Measurements from ENCODE around the gene SFXN3. TPM values are rescaled to one million over a fixed set of nuclear protein-coding genes. Genes with fewer than 3 reads are reported as not detected.

The SFXN3 gene
- total and polyA plus RNA-seq, 2 of the 13 experiments (the other 11 are each of a cell fraction or from before 2014, with no cell fraction given), result 16.8 to 71.5 TPM

- peak; percentile 57 for TF ChIP-seq AGO2 (optimal IDR thresholded peaks at IDR 0.05; ENCODE audit: low read depth, low read length)
- TF ChIP-seq ZNF343 (CRISPR knock-in tag; IDR thresholded peaks at IDR 0.05), result 0 out of 2 replicates have a peak, but pooled peaks have one; percentile 19
- TF ChIP-seq ZNF687 (CRISPR knock-in tag; IDR thresholded peaks at IDR 0.05), result peak; percentile 47
Observed at GRCh38 chr10:101064415-101065030, 33.5 kb downstream of the SFXN3 start (continued).

- Histone ChIP-seq H3K9ac (ENCODE audit: insufficient read depth, low read depth, low read length) (peak overlapping the region; percentile 57), H3K79me2 (ENCODE audit: insufficient read depth, low read length) (peaks cover 25% of the 10 kb centered on the region), H3K4me2 (ENCODE audit: low read depth, low read length) (peak overlapping the region; percentile 99), H3K9me3 (ENCODE audit: low read length) (no peaks in the 10 kb centered on the region), H3K36me3 (replicated peaks in 1 of 2; ENCODE audit: control insufficient read depth in 1 of 2, insufficient read depth in 2 of 2, low read length in 2 of 2) (no peaks in the 10 kb centered on the region), H3K27me3 (ENCODE audit: control insufficient read depth in 1 of 2, insufficient read depth in 2 of 2, low read length in 2 of 2) (peaks cover 2 to 5% of the 10 kb centered on the region in 2 experiments; a peak in 3 of 5 replicates), H3K4me1 (ENCODE audit: insufficient read depth, low read length) (peaks cover 34% of the 10 kb centered on the region), H3K4me3 (replicated peaks in 1 of 3; ENCODE audit: insufficient read depth in 1 of 3, low read depth in 2 of 3, low read length in 3 of 3) (peak overlapping the region; percentile 60 to 81 (median 62); a peak in 5 of 6 replicates), H3K27ac (ENCODE audit: extremely low read length, insufficient read depth, low read length) (peak overlapping the region; percentile 81), H4K20me1 (ENCODE audit: insufficient read depth, low read length) (no peaks in the 10 kb centered on the region), H2AFZ (ENCODE audit: low read length) (no peak overlapping the region)
- FAIRE-seq (no peak), DNase-seq (ENCODE audit: low spot score) (no peak), ATAC-seq (no peak)
- POLR2A ChIA-PET, result interaction anchor here (1.0 to 9.0 kb wide), 4 partner anchors 15 to 33 kb away, joined by 3 to 141 read pairs (median 12); no protein-coding TSS in a partner anchor
- CTCF ChIA-PET (ENCODE audit: low intra/inter-chr PET ratio, low total read pairs), result interaction anchor here (1.4 to 3.8 kb wide), 2 partner anchors 24 to 46 kb away, joined by 3 to 45 read pairs; no protein-coding TSS in a partner anchor
- 79% methylated on average over 3 of the region's 3 CpGs for WGBS (ENCODE audit: low lambda C conversion rate)
- in situ Hi-C loops (cut with HindIII; ENCODE audit: extremely low pct_ligation_motif_present, low pct_unique_long_range_greater_than_20kb) (loop anchor here (5.0 kb wide), 1 partner anchor 33 kb away; the partner anchor contains the start of genes PDZD7 and SFXN3), intact Hi-C loops (cut with micrococcal nuclease; ENCODE audit: unreplicated experiment) (loop anchor here (1.0 to 5.0 kb wide), 3 partner anchors 24 to 47 kb away; partner anchors contain the start of genes PDZD7 and SFXN3)
- BruUV-seq (replicated peaks), result no TSS peak
- TF ChIP-seq HINFP (CRISPR knock-in tag; IDR thresholded peaks at IDR 0.05; ENCODE audit: low read depth) (0 out of 2 replicates have a peak, but pooled peaks have one; percentile 30), MED8 (CRISPR knock-in tag; IDR thresholded peaks at IDR 0.05; ENCODE audit: insufficient replicate concordance) (peak; percentile 8), WIZ (CRISPR knock-in tag; IDR thresholded peaks at IDR 0.05) (0 out of 2 replicates have a peak, but pooled peaks have one; percentile 21), ZNF709 (CRISPR knock-in tag; IDR thresholded peaks at IDR 0.05) (0 out of 2 replicates have a peak, but pooled peaks have one; percentile 25), ZNF629 (CRISPR knock-in tag; conservative IDR thresholded peaks at IDR 0.05) (peak; percentile 86), ZGPAT (CRISPR knock-in tag; IDR thresholded peaks at IDR 0.05) (no peak), GATAD2A (CRISPR knock-in tag; IDR thresholded peaks at IDR 0.05) (no peak), ZNF878 (CRISPR knock-in tag; IDR thresholded peaks at IDR 0.05) (0 out of 2 replicates have a peak, but pooled peaks have one; percentile 60), ZNF704 (CRISPR knock-in tag; IDR thresholded peaks at IDR 0.05; ENCODE audit: borderline replicate concordance) (peak; percentile 8; the same call in 1 of the 2 replicates)
Observed at GRCh38 chr10:101065481-101066145, 34.6 kb downstream of the SFXN3 start.
